ENCODE measurements around the gene ADARB2.

The ADARB2 gene

DNA sequence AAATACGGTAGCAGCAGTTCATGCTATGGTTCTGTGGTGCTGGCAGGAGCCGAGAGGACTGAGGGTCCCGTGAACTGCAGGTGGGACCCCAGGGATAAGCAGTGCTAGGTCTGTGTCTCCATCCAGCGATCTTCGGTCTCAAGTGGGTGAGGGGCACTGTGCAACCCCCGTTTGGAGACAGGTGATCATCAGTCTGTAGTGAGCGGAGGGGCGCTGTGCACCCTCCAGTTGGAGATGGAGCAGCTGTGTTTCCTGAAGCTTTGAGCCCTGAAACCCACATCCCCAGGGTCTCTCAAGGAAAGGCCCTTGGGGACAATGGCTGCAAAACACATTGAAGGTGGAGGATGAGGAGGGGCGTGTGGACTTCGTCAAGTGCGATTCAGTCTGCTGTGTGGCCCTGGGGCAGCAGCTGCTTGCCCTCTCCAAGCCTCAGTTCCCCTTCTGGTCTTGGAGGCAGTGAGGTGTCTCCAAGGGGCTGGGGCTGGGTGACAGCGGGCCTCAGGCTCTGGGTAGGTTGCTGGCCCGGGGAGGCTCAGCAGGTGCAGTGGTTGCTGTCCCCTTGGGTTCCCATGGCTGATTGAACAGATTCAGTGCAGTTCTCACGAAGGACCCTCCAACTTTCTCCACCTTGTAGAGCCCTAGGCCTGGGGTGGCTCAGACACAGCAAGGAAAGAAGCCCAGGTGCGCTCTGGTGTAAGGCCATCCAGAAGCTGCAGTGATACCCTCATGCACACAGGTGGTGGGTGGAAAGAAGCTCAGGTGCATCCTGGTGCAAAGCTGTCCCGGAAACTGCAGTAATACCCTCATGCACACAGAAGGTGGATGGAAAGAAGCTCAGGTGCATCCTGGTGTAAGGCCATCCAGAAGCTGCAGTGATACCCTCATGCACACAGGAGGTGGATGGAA, 160.6 kb downstream of the ADARB2 start:
- TF ChIP-seq PRDM1 (tag by site-specific recombination; IDR thresholded peaks at IDR 0.05) (no peak), ZNF571 (tag by site-specific recombination; IDR thresholded peaks at IDR 0.05) (no peak), KLF9 (tag by site-specific recombination; IDR thresholded peaks at IDR 0.05; ENCODE audit: low read depth) (no peak), ZNF140 (tag by site-specific recombination; IDR thresholded peaks at IDR 0.05) (no peak), ZNF830 (tag by site-specific recombination; IDR thresholded peaks at IDR 0.05; ENCODE audit: low read depth) (no peak), ZNF48 (tag by site-specific recombination; IDR thresholded peaks at IDR 0.05) (no peak), ZNF76 (tag by site-specific recombination; IDR thresholded peaks at IDR 0.05; ENCODE audit: borderline replicate concordance, low read depth) (no peak), ZNF792 (tag by site-specific recombination; IDR thresholded peaks at IDR 0.05) (no peak), ZNF791 (tag by site-specific recombination; IDR thresholded peaks at IDR 0.05) (no peak), ZNF426 (tag by site-specific recombination; IDR thresholded peaks at IDR 0.05) (no peak), ZNF664 (tag by site-specific recombination; IDR thresholded peaks at IDR 0.05) (no peak), ZBTB7A (tag by site-specific recombination; IDR thresholded peaks at IDR 0.05; ENCODE audit: low read depth) (no peak), ZNF654 (tag by site-specific recombination; IDR thresholded peaks at IDR 0.05; ENCODE audit: low read depth) (no peak), ZSCAN23 (tag by site-specific recombination; IDR thresholded peaks at IDR 0.05) (no peak), ZNF510 (tag by site-specific recombination; IDR thresholded peaks at IDR 0.05; ENCODE audit: insufficient replicate concordance) (no peak)
- TF ChIP-seq, protein P1, sequence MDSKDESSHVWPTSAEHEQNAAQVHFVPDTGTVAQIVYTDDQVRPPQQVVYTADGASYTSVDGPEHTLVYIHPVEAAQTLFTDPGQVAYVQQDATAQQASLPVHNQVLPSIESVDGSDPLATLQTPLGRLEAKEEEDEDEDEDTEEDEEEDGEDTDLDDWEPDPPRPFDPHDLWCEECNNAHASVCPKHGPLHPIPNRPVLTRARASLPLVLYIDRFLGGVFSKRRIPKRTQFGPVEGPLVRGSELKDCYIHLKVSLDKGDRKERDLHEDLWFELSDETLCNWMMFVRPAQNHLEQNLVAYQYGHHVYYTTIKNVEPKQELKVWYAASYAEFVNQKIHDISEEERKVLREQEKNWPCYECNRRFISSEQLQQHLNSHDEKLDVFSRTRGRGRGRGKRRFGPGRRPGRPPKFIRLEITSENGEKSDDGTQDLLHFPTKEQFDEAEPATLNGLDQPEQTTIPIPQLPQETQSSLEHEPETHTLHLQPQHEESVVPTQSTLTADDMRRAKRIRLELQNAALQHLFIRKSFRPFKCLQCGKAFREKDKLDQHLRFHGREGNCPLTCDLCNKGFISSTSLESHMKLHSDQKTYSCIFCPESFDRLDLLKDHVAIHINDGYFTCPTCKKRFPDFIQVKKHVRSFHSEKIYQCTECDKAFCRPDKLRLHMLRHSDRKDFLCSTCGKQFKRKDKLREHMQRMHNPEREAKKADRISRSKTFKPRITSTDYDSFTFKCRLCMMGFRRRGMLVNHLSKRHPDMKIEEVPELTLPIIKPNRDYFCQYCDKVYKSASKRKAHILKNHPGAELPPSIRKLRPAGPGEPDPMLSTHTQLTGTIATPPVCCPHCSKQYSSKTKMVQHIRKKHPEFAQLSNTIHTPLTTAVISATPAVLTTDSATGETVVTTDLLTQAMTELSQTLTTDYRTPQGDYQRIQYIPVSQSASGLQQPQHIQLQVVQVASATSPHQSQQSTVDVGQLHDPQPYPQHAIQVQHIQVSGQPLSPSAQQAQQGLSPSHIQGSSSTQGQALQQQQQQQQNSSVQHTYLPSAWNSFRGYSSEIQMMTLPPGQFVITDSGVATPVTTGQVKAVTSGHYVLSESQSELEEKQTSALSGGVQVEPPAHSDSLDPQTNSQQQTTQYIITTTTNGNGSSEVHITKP (tag by site-specific recombination; IDR thresholded peaks at IDR 0.05) = no peak
- TF ChIP-seq, protein P2, sequence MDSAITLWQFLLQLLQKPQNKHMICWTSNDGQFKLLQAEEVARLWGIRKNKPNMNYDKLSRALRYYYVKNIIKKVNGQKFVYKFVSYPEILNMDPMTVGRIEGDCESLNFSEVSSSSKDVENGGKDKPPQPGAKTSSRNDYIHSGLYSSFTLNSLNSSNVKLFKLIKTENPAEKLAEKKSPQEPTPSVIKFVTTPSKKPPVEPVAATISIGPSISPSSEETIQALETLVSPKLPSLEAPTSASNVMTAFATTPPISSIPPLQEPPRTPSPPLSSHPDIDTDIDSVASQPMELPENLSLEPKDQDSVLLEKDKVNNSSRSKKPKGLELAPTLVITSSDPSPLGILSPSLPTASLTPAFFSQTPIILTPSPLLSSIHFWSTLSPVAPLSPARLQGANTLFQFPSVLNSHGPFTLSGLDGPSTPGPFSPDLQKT (IDR thresholded peaks at IDR 0.05; ENCODE audit: borderline replicate concordance, low read depth, low read length) = no peak
- no peak overlapping the region for H3K4me3 ChIP-seq (ENCODE audit: low read depth, low read length)
- H3K9me3 ChIP-seq (ENCODE audit: control insufficient read depth, insufficient read depth, low read depth, low read length) = no peaks in the 10 kb centered on the region
- H3K27ac ChIP-seq (ENCODE audit: extremely low read depth, low read depth, low read length) = no peak overlapping the region
- no peaks in the 10 kb centered on the region for H3K4me1 ChIP-seq (ENCODE audit: control insufficient read depth, insufficient read depth, low read length)
- ChIA-PET CTCF (no interaction called here), POLR2A (no interaction called here)
- H3K36me3 ChIP-seq (ENCODE audit: control insufficient read depth in 2 of 2, insufficient read depth in 1 of 2, low read length in 2 of 2) = no peaks in the 10 kb centered on the region

GRCh38 chr10:1575481-1576244, 161.7 kb downstream of the ADARB2 start:
- H3K4me1 ChIP-seq (ENCODE audit: control insufficient read depth, insufficient read depth, low read length) = no peaks in the 10 kb centered on the region
- H3K36me3 ChIP-seq (ENCODE audit: control insufficient read depth in 2 of 2, insufficient read depth in 1 of 2, low read length in 2 of 2) = no peaks in the 10 kb centered on the region
- H3K27ac ChIP-seq (ENCODE audit: extremely low read depth, low read depth, low read length) = no peak overlapping the region
- H3K9me3 ChIP-seq (ENCODE audit: control insufficient read depth, insufficient read depth, low read depth, low read length) = no peaks in the 10 kb centered on the region
- H3K4me3 ChIP-seq (ENCODE audit: low read depth, low read length) = no peak overlapping the region
- CTCF ChIA-PET = interaction anchor here (0.5 to 0.7 kb wide), 3 partner anchors 13 to 284 kb away, joined by 3 read pairs; no protein-coding TSS in a partner anchor
- POLR2A ChIA-PET = no interaction called here
- TF ChIP-seq, protein P3, sequence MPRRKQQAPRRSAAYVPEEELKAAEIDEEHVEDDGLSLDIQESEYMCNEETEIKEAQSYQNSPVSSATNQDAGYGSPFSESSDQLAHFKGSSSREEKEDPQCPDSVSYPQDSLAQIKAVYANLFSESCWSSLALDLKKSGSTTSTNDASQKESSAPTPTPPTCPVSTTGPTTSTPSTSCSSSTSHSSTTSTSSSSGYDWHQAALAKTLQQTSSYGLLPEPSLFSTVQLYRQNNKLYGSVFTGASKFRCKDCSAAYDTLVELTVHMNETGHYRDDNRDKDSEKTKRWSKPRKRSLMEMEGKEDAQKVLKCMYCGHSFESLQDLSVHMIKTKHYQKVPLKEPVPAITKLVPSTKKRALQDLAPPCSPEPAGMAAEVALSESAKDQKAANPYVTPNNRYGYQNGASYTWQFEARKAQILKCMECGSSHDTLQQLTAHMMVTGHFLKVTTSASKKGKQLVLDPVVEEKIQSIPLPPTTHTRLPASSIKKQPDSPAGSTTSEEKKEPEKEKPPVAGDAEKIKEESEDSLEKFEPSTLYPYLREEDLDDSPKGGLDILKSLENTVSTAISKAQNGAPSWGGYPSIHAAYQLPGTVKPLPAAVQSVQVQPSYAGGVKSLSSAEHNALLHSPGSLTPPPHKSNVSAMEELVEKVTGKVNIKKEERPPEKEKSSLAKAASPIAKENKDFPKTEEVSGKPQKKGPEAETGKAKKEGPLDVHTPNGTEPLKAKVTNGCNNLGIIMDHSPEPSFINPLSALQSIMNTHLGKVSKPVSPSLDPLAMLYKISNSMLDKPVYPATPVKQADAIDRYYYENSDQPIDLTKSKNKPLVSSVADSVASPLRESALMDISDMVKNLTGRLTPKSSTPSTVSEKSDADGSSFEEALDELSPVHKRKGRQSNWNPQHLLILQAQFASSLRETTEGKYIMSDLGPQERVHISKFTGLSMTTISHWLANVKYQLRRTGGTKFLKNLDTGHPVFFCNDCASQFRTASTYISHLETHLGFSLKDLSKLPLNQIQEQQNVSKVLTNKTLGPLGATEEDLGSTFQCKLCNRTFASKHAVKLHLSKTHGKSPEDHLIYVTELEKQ (tag by site-specific recombination; IDR thresholded peaks at IDR 0.05; ENCODE audit: borderline replicate concordance) = no peak
- TF ChIP-seq ZNF214 (tag by site-specific recombination; IDR thresholded peaks at IDR 0.05; ENCODE audit: borderline replicate concordance) = no peak
- TF ChIP-seq ZNF785 (tag by site-specific recombination; IDR thresholded peaks at IDR 0.05) = no peak
- TF ChIP-seq YY1 (tag by site-specific recombination; IDR thresholded peaks at IDR 0.05) = no peak
- TF ChIP-seq ZXDB (tag by site-specific recombination; IDR thresholded peaks at IDR 0.05) = no peak
- no peak for TF ChIP-seq ZNF24 (tag by site-specific recombination; IDR thresholded peaks at IDR 0.05)
- TF ChIP-seq ZNF10 (tag by site-specific recombination; IDR thresholded peaks at IDR 0.05) = no peak
- no peak for TF ChIP-seq GFI1B (tag by site-specific recombination; IDR thresholded peaks at IDR 0.05)
- TF ChIP-seq BCL11A (tag by site-specific recombination; IDR thresholded peaks at IDR 0.05; ENCODE audit: low read depth) = no peak
- no peak for TF ChIP-seq SP3 (tag by site-specific recombination; IDR thresholded peaks at IDR 0.05)
